D721Med (cell line): ENCODE results near the gene GHITM.
"Not testable (repeated sequence)": the region's sequence is repeated elsewhere in the genome, so short reads cannot be mapped to it uniquely, and the experiment has no call there.

Experiments used
- DNase-seq: peaks from one replicate; pipeline ENCODE4 v3.0.0; 2011; ENCODE audit warnings: low spot score; ENCODE audit not compliant: insufficient read length
- FAIRE-seq: peaks from 2 replicates; lab custom pipeline; 2011; peaks lifted over from hg19 to GRCh38; lab: Jason Lieb, UNC
- TF ChIP-seq, protein P1 (sequence below): IDR thresholded peaks from 2 replicates; pipeline ENCODE4 v1.5.1; 2012; ENCODE audit warnings: mild to moderate bottlenecking, control low read depth; ENCODE audit not compliant: insufficient read depth; ENCODE audit errors: missing control alignments

Gene GHITM

DNA sequence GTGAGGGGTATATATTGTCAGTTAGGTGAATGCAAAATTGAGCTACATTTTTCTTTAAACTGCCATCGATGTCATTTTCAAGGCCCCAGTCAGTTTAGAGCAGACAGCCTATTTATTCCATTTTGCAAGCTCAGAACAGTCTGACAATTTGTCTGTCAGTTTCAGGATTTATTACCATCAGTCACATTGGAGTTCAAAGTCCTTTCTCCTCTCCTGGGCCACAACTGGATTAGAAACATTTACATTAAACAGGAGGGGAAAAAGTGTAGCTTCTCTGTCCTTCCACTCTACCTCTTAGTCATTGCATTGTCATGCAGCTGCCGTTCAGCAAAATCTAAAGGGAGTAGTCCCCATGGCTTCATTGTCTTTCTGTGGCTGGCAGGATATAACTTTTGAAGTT, 3.5 kb upstream of the GHITM start:
- FAIRE-seq (no peak), DNase-seq (no peak)
- TF ChIP-seq, protein P1, sequence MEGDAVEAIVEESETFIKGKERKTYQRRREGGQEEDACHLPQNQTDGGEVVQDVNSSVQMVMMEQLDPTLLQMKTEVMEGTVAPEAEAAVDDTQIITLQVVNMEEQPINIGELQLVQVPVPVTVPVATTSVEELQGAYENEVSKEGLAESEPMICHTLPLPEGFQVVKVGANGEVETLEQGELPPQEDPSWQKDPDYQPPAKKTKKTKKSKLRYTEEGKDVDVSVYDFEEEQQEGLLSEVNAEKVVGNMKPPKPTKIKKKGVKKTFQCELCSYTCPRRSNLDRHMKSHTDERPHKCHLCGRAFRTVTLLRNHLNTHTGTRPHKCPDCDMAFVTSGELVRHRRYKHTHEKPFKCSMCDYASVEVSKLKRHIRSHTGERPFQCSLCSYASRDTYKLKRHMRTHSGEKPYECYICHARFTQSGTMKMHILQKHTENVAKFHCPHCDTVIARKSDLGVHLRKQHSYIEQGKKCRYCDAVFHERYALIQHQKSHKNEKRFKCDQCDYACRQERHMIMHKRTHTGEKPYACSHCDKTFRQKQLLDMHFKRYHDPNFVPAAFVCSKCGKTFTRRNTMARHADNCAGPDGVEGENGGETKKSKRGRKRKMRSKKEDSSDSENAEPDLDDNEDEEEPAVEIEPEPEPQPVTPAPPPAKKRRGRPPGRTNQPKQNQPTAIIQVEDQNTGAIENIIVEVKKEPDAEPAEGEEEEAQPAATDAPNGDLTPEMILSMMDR: no peak

GRCh38 chr10:84137811-84138210, 1.5 kb upstream of the GHITM start:
- DNase-seq: no peak
- FAIRE-seq: no peak
- TF ChIP-seq, protein P1: no peak

DNA sequence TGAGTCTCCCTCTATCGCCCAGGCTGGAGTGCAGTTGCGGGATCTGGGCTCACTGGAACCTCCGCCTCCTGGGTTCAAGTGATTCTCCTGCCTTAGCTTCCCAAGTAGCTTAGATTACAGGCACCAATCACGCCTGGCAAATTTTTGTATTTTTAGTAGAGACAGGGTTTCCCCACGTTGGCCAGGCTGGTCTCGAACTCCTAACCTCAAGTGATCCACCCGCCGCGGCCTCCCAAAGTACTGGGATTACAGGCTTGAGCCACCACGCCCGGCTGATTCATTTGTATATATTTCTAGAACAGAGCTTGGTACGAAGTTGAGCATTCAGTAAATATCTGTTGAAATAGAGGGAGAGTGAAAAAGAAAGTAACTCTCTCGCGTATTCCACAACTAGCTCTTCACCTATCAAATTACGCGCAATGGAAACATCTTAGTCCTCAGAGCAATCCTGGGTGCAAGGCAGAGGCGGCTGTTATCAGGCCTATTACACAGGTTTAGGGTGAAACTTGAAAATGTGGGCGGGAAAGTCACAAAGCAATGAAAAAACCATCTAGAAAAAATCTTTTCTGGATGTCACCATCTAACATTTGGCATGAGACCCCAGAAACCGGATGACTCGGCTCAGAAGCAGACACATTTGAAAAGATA, 707 bp upstream of the GHITM start:
- TF ChIP-seq, protein P1: no peak
- no peak for DNase-seq
- FAIRE-seq: no peak

DNA sequence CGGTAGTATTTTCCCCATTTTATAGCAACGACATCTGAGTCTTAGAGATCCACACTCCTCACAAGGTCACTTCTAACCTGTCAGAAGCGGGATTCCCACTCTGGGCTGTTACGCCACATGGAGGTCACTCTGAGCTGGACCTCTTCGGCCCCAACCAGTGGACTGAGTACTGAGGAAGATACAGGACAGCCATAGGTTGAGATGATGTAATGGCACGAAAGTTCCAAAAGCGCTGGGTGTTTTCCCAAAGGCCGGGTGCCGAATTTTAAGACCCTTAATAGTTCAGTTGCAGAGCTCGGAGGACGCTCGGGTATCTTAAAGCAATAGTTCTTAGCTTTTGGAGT, 699 bp downstream of the GHITM start:
- DNase-seq: no peak
- TF ChIP-seq, protein P1: no peak
- no peak for FAIRE-seq

GRCh38 chr10:84147347-84147746, 8.0 kb downstream of the GHITM start:
- TF ChIP-seq, protein P1: no peak
- FAIRE-seq (no peak), DNase-seq (no peak)

- not testable (repeated sequence) for DNase-seq, FAIRE-seq
- TF ChIP-seq, protein P1: peak; percentile 86
These were observed 8.8 kb downstream of the GHITM start for GRCh38 chr10:84148006-84148597.

DNA sequence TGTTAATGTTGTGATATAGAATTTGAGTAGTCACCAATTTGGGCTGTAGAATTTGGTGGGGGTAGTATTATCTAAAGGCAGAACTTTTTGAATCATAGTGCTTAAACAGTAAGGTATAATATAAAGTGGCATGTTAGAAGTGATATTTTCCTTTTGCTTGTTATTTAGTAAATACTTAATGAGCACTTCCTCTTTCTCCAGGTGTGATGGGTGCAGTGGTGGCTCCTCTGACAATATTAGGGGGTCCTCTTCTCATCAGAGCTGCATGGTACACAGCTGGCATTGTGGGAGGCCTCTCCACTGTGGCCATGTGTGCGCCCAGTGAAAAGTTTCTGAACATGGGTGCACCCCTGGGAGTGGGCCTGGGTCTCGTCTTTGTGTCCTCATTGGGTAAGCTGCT, 10.5 kb downstream of the GHITM start:
- DNase-seq (no peak), FAIRE-seq (no peak)
- TF ChIP-seq, protein P1: no peak
